Keratinocyte (primary cell): Measurements from ENCODE around the gene SDR9C7. TPM values are rescaled to one million over a fixed set of nuclear protein-coding genes. Genes with fewer than 3 reads are reported as not detected.
"Not testable (repeated sequence)": the region's sequence is repeated elsewhere in the genome, so short reads cannot be mapped to it uniquely, and the experiment has no call there.

Experiments used
- DNase-seq: peaks from one replicate; pipeline ENCODE4 v3.0.0-alpha.2; 2011; ENCODE audit warnings: low read depth, missing footprints, low spot score
- FAIRE-seq: peaks from 2 replicates; lab custom pipeline; 2011; peaks lifted over from hg19 to GRCh38; lab: Jason Lieb, UNC
- H2AFZ ChIP-seq: 2 replicates; pipeline ENCODE4 v1.6.0; 2012; ENCODE audit warnings: low read length, control low read depth, inconsistent platforms; ENCODE audit not compliant: control insufficient read depth
- H3K27ac ChIP-seq: 2 replicates; pipeline ENCODE4 v1.5.1; 2011; ENCODE audit warnings: low read length; ENCODE audit not compliant: control insufficient read depth, insufficient read depth
- H3K27me3 ChIP-seq: 3 replicates; pipeline ENCODE4 v1.6.0; 2011; ENCODE audit warnings: low read length; ENCODE audit not compliant: control insufficient read depth, insufficient read depth; ENCODE audit errors: extremely low read depth
- H3K36me3 ChIP-seq, 2 experiments: 2 replicates in 1 of 2; 3 replicates in 1 of 2; pipeline ENCODE4 v1.5.1; 2011; ENCODE audit warnings: low read length in 2 of 2, mild to moderate bottlenecking in 1 of 2; ENCODE audit not compliant: control insufficient read depth in 2 of 2, insufficient read depth in 2 of 2; ENCODE audit errors: extremely low read depth in 1 of 2
- H3K4me1 ChIP-seq: 3 replicates; pipeline ENCODE4 v1.5.1; 2011; ENCODE audit warnings: low read length; ENCODE audit not compliant: control insufficient read depth, insufficient read depth; ENCODE audit errors: extremely low read depth
- H3K4me2 ChIP-seq: 3 replicates; pipeline ENCODE4 v1.6.0; 2011; ENCODE audit warnings: low read depth, low read length; ENCODE audit not compliant: control insufficient read depth, insufficient read depth; ENCODE audit errors: extremely low read depth
- H3K4me3 ChIP-seq, 3 experiments: fragments of 200-600 bp in 1 of 3; sonication (generic) in 1 of 3; 2 replicates in 2 of 3; 3 replicates in 1 of 3; pipeline ENCODE4 v1.5.1; 2011 to 2016; ENCODE audit warnings: low read length in 3 of 3, mild to moderate bottlenecking in 3 of 3, control low read depth in 2 of 3, inconsistent platforms in 1 of 3, low read depth in 1 of 3, mixed read lengths in 1 of 3, mixed run types in 1 of 3, moderate library complexity in 1 of 3; ENCODE audit not compliant: control insufficient read depth in 2 of 3, insufficient read depth in 2 of 3; ENCODE audit errors: extremely low read depth in 1 of 3
- H3K79me2 ChIP-seq: 2 replicates; pipeline ENCODE4 v1.6.0; 2012; ENCODE audit warnings: low read length; ENCODE audit not compliant: control insufficient read depth, insufficient read depth
- H3K9ac ChIP-seq: 3 replicates; pipeline ENCODE4 v1.6.0; 2011; ENCODE audit warnings: low read length; ENCODE audit not compliant: control insufficient read depth, insufficient read depth; ENCODE audit errors: extremely low read depth
- H3K9me1 ChIP-seq: 3 replicates; pipeline ENCODE4 v1.6.0; 2011; ENCODE audit warnings: low read length; ENCODE audit not compliant: control insufficient read depth, insufficient read depth; ENCODE audit errors: extremely low read depth
- H3K9me3 ChIP-seq: 2 replicates; pipeline ENCODE4 v1.5.1; 2012; ENCODE audit warnings: low read depth, low read length; ENCODE audit not compliant: control insufficient read depth
- H4K20me1 ChIP-seq: 3 replicates; pipeline ENCODE4 v1.6.0; 2011; ENCODE audit warnings: low read length; ENCODE audit not compliant: control insufficient read depth, insufficient read depth; ENCODE audit errors: extremely low read depth
- dilution Hi-C: fragments of 300-500 bp; cut with MboI; formaldehyde crosslinking; loops from one replicate; pipeline ENCODE4 v1.7.0; 2020; ENCODE audit warnings: low sequenced_read_pairs; ENCODE audit not compliant: extremely low pct_ligation_motif_present
- polyA plus RNA-seq, 5 experiments: library from polyadenylated mRNA; depleted of rRNA in 3 of 5; stranded (reverse) in 3 of 5; stranded (forward) in 1 of 5; unstranded in 1 of 5; fragments of >200 nt; gene quantifications; 1 replicate in 1 of 5; 2 replicates in 3 of 5; 3 replicates in 1 of 5; pipeline versions ENCODE4 v1.2.1 to v1.2.3, GENCODE V29; 2011 to 2012; ENCODE audit warnings: missing spikeins in 2 of 5, low read depth in 1 of 5, low replicate concordance in 1 of 5

The SDR9C7 gene
- polyA plus RNA-seq, 1 donor (not counting 4 experiments of a cell fraction or from before 2014, with no cell fraction given), result 1.3 TPM

GRCh38 chr12:56968910-56969309 lies 34.7 kb upstream of the SDR9C7 start:
- H3K4me3 ChIP-seq, H3K9me3 ChIP-seq, H3K79me2 ChIP-seq, H3K27me3 ChIP-seq, dilution Hi-C loops, H3K27ac ChIP-seq, H2AFZ ChIP-seq, H3K9ac ChIP-seq, H3K4me2 ChIP-seq, H3K9me1 ChIP-seq, H4K20me1 ChIP-seq, FAIRE-seq, DNase-seq, H3K4me1 ChIP-seq, H3K36me3 ChIP-seq: not testable (repeated sequence)

GRCh38 chr12:56965997-56966642 lies 31.9 kb upstream of the SDR9C7 start:
- FAIRE-seq, H3K9ac ChIP-seq, H3K9me1 ChIP-seq, H3K79me2 ChIP-seq, H3K4me2 ChIP-seq, H3K27ac ChIP-seq, dilution Hi-C loops, H3K4me3 ChIP-seq, H3K27me3 ChIP-seq, DNase-seq, H2AFZ ChIP-seq, H3K4me1 ChIP-seq, H3K9me3 ChIP-seq, H4K20me1 ChIP-seq, H3K36me3 ChIP-seq: not testable (repeated sequence)

DNA sequence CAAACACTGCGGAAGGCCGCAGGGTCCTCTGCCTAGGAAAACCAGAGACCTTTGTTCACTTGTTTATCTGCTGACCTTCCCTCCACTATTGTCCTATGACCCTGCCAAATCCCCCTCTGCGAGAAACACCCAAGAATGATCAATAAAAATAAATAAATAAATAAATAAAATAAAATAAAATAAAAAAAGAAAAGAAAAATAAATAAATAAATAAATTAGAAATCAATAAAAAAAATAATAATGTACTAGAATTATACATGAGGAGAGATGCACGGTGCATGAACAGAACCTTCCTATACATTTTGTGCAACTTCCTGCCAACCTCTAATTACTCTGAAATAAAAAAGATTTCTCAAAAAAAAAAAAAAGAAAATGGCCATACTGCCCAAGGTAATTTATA lies 30.9 kb upstream of the SDR9C7 start:
- H3K9me1 ChIP-seq, H3K36me3 ChIP-seq, H4K20me1 ChIP-seq, H3K4me2 ChIP-seq, H3K79me2 ChIP-seq, H3K4me3 ChIP-seq, H3K27me3 ChIP-seq, H3K4me1 ChIP-seq, H3K27ac ChIP-seq, H2AFZ ChIP-seq, H3K9ac ChIP-seq, dilution Hi-C loops, DNase-seq, FAIRE-seq, H3K9me3 ChIP-seq: not testable (repeated sequence)

DNA sequence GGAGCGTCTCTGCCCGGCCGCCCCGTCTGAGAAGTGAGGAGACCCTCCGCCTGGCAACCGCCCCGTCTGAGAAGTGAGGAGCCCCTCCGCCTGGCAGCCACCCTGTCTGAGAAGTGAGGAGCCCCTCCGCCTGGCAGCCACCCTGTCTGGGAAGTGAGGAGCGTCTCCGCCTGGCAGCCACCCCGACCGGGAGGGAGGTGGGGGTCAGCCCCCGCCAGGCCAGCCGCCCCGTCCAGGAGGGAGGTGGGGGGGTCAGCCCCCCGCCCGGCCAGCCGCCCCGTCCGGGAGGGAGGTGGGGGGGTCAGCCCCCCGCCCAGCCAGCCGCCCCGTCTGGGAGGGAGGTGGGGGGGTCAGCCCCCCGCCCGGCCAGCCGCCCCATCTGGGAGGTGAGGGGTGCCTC lies 29.3 kb upstream of the SDR9C7 start:
- H3K9ac ChIP-seq, H3K27me3 ChIP-seq, H2AFZ ChIP-seq, H3K9me1 ChIP-seq, H3K79me2 ChIP-seq, H3K36me3 ChIP-seq, DNase-seq, H3K4me1 ChIP-seq, H3K9me3 ChIP-seq, H3K4me2 ChIP-seq, dilution Hi-C loops, H3K27ac ChIP-seq, H3K4me3 ChIP-seq, FAIRE-seq, H4K20me1 ChIP-seq: not testable (repeated sequence)

DNA sequence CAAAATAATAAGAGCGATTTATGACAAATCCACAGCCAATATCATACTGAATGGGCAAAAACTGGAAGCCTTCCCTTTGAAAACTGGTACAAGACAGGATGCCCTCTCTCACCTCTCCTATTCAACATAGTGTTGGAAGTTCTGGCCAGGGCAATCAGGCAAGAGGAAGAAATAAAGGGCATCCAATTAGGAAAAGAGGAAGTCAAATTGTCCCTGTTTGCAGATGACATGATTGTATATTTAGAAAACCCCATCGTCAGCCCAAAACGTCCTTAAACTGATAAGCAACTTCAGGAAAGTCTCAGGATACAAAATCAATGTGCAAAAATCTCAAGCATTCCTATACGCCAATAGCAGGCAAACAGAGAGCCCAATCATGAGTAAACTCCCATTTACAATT lies 28.0 kb upstream of the SDR9C7 start:
- H3K9ac ChIP-seq, H3K4me1 ChIP-seq, H3K36me3 ChIP-seq, H3K4me2 ChIP-seq, H3K79me2 ChIP-seq, H3K9me3 ChIP-seq, H3K4me3 ChIP-seq, FAIRE-seq, H4K20me1 ChIP-seq, H3K27ac ChIP-seq, H3K27me3 ChIP-seq, dilution Hi-C loops, DNase-seq, H2AFZ ChIP-seq, H3K9me1 ChIP-seq: not testable (repeated sequence)
